Esophagus squamous epithelium (tissue), 5 donors: ENCODE results near the gene PPHLN1. TPM values are rescaled to one million over a fixed set of nuclear protein-coding genes. Genes with fewer than 3 reads are reported as not detected.
A peak's percentile ranks its signal among the peaks of the same experiment; 100 is the strongest.
"Not testable (repeated sequence)": the region's sequence is repeated elsewhere in the genome, so short reads cannot be mapped to it uniquely, and the experiment has no call there.

ENCODE experiments used
- DNase-seq: peaks from one replicate; lab custom pipeline; 2025; lab: John Stamatoyannopoulos, UW
- H3K27ac ChIP-seq, 4 donors: fragments of 200-600 bp; sonication (generic); one replicate each; pipeline ENCODE4 v1.5.1; 2016 to 2019; ENCODE audit warnings: mild to moderate bottlenecking in 1 of 4
- H3K27me3 ChIP-seq, 4 donors: fragments of 200-600 bp; sonication (generic); 1 replicate in 3 of 4; 2 replicates in 1 of 4; pipeline versions ENCODE4 v1.5.1 to v1.6.0; 2017 to 2021; ENCODE audit warnings: antibody characterized with exemption in 1 of 4
- H3K36me3 ChIP-seq, 3 donors: fragments of 200-600 bp; sonication (generic); one replicate each; pipeline ENCODE4 v1.5.1; 2016 to 2019
- H3K4me1 ChIP-seq, 3 donors: fragments of 200-600 bp; sonication (generic); one replicate each; pipeline ENCODE4 v1.5.1; 2017 to 2019
- H3K4me3 ChIP-seq, 4 donors: fragments of 200-600 bp; sonication (generic); 1 replicate in 3 of 4; 2 replicates in 1 of 4; pipeline ENCODE4 v1.5.1; 2016 to 2019; ENCODE audit warnings: mild to moderate bottlenecking in 2 of 4, moderate library complexity in 1 of 4
- H3K9me3 ChIP-seq, 3 donors: fragments of 200-600 bp; sonication (generic); one replicate each; pipeline ENCODE4 v1.5.1; 2016 to 2019
- CTCF ChIP-seq, 6 experiments: fragments of 450-650 bp in 4 of 6; fragments of 200-600 bp in 2 of 6; sonication (generic) in 2 of 6; IDR thresholded peaks; one replicate each; pipeline ENCODE4 v1.5.1; 2016 to 2019; ENCODE audit warnings: antibody characterized with exemption in 6 of 6, mild to moderate bottlenecking in 4 of 6, moderate library complexity in 4 of 6
- POLR2A ChIP-seq, 4 donors: fragments of 450-650 bp; IDR thresholded peaks; one replicate each; pipeline ENCODE4 v1.6.1; 2017; ENCODE audit warnings: antibody characterized with exemption in 4 of 4, mild to moderate bottlenecking in 4 of 4, moderate library complexity in 3 of 4
- WGBS, 2 donors: methylation state at CpG; one replicate each; pipeline ENCODE4 v1.1.5; 2018; 5-methylcytosine and 5-hydroxymethylcytosine counted together
- intact Hi-C: fragments of 100-400 bp; cut with DNase I; formaldehyde crosslinking; loops from one replicate; pipeline ENCODE4 v1.15.0; 2022
- total RNA-seq, 4 donors: library from RNA; depleted of rRNA; stranded (reverse); fragments of >200 nt; gene quantifications; one replicate each; pipeline ENCODE4 v1.1.0, GENCODE V29; 2016
- donor health status: DM: yes; HTN: yes; CAD: no.

Gene PPHLN1
- total RNA-seq, 4 donors from 2014 or later: 31.2 to 59.1 (median 40.0) TPM

GRCh38 chr12:42326541-42327226 lies 717 bp downstream of the PPHLN1 start:
- no peak for DNase-seq
- no peak for TF ChIP-seq CTCF (IDR thresholded peaks at IDR 0.05)
- WGBS, 2 donors: 4 to 6% methylated on average over 13 of the region's 13 CpGs

GRCh38 chr12:42327227-42327590 lies 1.2 kb downstream of the PPHLN1 start:
- intact Hi-C loops: no loop called here
- Histone ChIP-seq H3K36me3 (peaks cover 0 to 21% (median 0%) of the 10 kb centered on the region in 3 donors), H3K4me3 (peak overlapping the region; percentile 65 to 93 (median 84)), H3K9me3 (no peaks in the 10 kb centered on the region), H3K27ac (peak overlapping the region in 3 of 4 donors; percentile 88 to 94 (median 93)), H3K27me3 (no peaks in the 10 kb centered on the region), H3K4me1 (peaks cover 14 to 63% (median 15%) of the 10 kb centered on the region in 3 donors)
- no peak for DNase-seq
- WGBS, 2 donors: 31 to 44% methylated on average over 2 of the region's 2 CpGs
- TF ChIP-seq CTCF (IDR thresholded peaks at IDR 0.05): no peak
- TF ChIP-seq POLR2A (IDR thresholded peaks at IDR 0.05): no peak

More at GRCh38 chr12:42326541-42327226, 717 bp downstream of the PPHLN1 start:
- Histone ChIP-seq H3K4me3 (peak overlapping the region; percentile 65 to 93 (median 84)), H3K36me3 (peaks cover 0 to 26% (median 0%) of the 10 kb centered on the region in 3 donors), H3K27me3 (no peaks in the 10 kb centered on the region), H3K9me3 (no peaks in the 10 kb centered on the region), H3K4me1 (peaks cover 14 to 58% (median 15%) of the 10 kb centered on the region in 3 donors), H3K27ac (peak overlapping the region; percentile 88 to 94 (median 93))
- intact Hi-C loops: no loop called here

GRCh38 chr12:42330097-42330496 lies 4.1 kb downstream of the PPHLN1 start:
- intact Hi-C loops: loop anchor here (5.0 kb wide), 1 partner anchor 203 kb away; no protein-coding TSS in a partner anchor

GRCh38 chr12:42332301-42333285 lies 6.6 kb downstream of the PPHLN1 start:
- TF ChIP-seq POLR2A (IDR thresholded peaks at IDR 0.05) (no peak), CTCF (IDR thresholded peaks at IDR 0.05) (peak; percentile 45 to 72 (median 58))
- intact Hi-C loops: loop anchor here (5.0 kb wide), 1 partner anchor 205 kb away; no protein-coding TSS in a partner anchor
- H3K27ac ChIP-seq: no peak overlapping the region
- DNase-seq: no peak
- no peaks in the 10 kb centered on the region for H3K27me3 ChIP-seq
- 27 to 31% methylated on average over 4 of the region's 4 CpGs for WGBS, 2 donors
- no peaks in the 10 kb centered on the region for H3K9me3 ChIP-seq
- peaks cover 0 to 26% (median 1%) of the 10 kb centered on the region in 3 donors for H3K36me3 ChIP-seq
- no peak overlapping the region for H3K4me3 ChIP-seq
- H3K4me1 ChIP-seq: peaks cover 1 to 39% (median 2%) of the 10 kb centered on the region in 3 donors

More at GRCh38 chr12:42330097-42330496, 4.1 kb downstream of the PPHLN1 start:
- not testable (repeated sequence) for H3K4me3 ChIP-seq, H3K27ac ChIP-seq, H3K36me3 ChIP-seq, H3K27me3 ChIP-seq, H3K9me3 ChIP-seq, DNase-seq
- peaks cover 11 to 56% (median 15%) of the 10 kb centered on the region in 3 donors for H3K4me1 ChIP-seq
- WGBS, 2 donors: 73 to 90% methylated on average over 10 to 11 of the region's 11 CpGs

- no peak overlapping the region for H3K27ac ChIP-seq
- no peak for DNase-seq
- intact Hi-C loops: no loop called here
- no peaks in the 10 kb centered on the region for H3K27me3 ChIP-seq
- 79 to 83% methylated on average over 1 of the region's 1 CpG for WGBS, 2 donors
- peaks cover 0 to 11% (median 0%) of the 10 kb centered on the region in 3 donors for H3K4me1 ChIP-seq
- H3K36me3 ChIP-seq: peaks cover 0 to 43% (median 3%) of the 10 kb centered on the region in 3 donors
- H3K9me3 ChIP-seq: no peaks in the 10 kb centered on the region
- TF ChIP-seq POLR2A (IDR thresholded peaks at IDR 0.05): no peak
- no peak for TF ChIP-seq CTCF (IDR thresholded peaks at IDR 0.05)
- no peak overlapping the region for H3K4me3 ChIP-seq
These were observed 10.3 kb downstream of the PPHLN1 start for GRCh38 chr12:42336286-42336685.
